GM23248 (cell line): ENCODE results near the gene TGFBR3L.

Experiments
- EZH2 ChIP-seq: fragments of 200-600 bp; sonication (generic); IDR thresholded peaks from 2 replicates; pipeline ENCODE4 v1.6.1; 2018; ENCODE audit warnings: antibody characterized with exemption, mild to moderate bottlenecking; ENCODE audit not compliant: insufficient read depth, poor library complexity, severe bottlenecking
- EZH2phosphoT487 ChIP-seq: fragments of 200-600 bp; sonication (generic); IDR thresholded peaks from 2 replicates; pipeline ENCODE4 v1.6.1; 2018; ENCODE audit warnings: antibody characterized with exemption, moderate library complexity, mild to moderate bottlenecking, low read depth; ENCODE audit not compliant: insufficient read depth

DNA sequence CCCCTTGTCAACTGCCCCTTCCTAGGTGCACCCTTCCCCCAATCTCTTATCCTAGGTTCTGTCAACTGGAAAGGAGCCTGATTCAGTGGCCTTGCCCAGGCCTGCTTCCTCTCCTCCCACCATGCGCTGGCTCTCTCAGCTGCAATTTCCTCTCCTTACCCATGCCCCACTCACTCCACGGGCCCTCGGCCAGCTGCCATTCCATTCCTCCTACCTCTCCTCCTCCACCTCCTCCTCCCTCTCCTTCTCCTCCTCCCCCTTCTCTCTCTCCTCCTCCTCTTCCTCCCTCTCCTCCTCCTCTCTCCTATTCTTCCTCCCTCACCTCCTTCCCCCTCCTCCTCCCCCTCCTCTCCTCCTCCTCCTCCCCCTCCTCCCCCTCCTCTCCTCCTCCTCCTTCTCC lies 38.4 kb downstream of the TGFBR3L start:
- TF ChIP-seq EZH2 (no peak), EZH2phosphoT487 (no peak)
